Measurements from ENCODE around the gene JAML. TPM values are rescaled to one million over a fixed set of nuclear protein-coding genes. Genes with fewer than 3 reads are reported as not detected.

JAML gene
- total and polyA plus RNA-seq, 2 experiments from 2014 or later: 0.56 to 1.0 TPM

- Histone ChIP-seq H3K79me2 (replicated peaks; ENCODE audit: insufficient read depth) (no peaks in the 10 kb centered on the region), H3K36me3 (ENCODE audit: insufficient read depth) (no peaks in the 10 kb centered on the region), H4K20me1 (replicated peaks; ENCODE audit: insufficient read depth) (no peaks in the 10 kb centered on the region), H3K4me3 (no peak overlapping the region), H2AFZ (no peak overlapping the region), H3K27me3 (ENCODE audit: insufficient read depth) (no peaks in the 10 kb centered on the region), H3K9me2 (ENCODE audit: insufficient read depth) (peaks cover 2% of the 10 kb centered on the region; the same call in 1 of the 2 replicates), H3F3A (replicated peaks; ENCODE audit: low read depth) (no peaks in the 10 kb centered on the region), H3K4me2 (no peak overlapping the region), H3K4me1 (ENCODE audit: insufficient read depth) (peaks cover 36% of the 10 kb centered on the region), H3K27ac (ENCODE audit: low read depth) (no peak overlapping the region)
- H3K27ac Mint-ChIP-seq: no peak overlapping the region
- TF ChIP-seq STAT1 (IDR thresholded peaks at IDR 0.05; ENCODE audit: unreplicated experiment): no peak
- TF ChIP-seq ZNF331 (CRISPR knock-in tag; IDR thresholded peaks at IDR 0.05; ENCODE audit: low read depth): no peak
- no peak for TF ChIP-seq CTCF (conservative IDR thresholded peaks at IDR 0.05; ENCODE audit: low read depth in 2 of 2)
- TF ChIP-seq ZNF462 (CRISPR knock-in tag; IDR thresholded peaks at IDR 0.05): no peak
- no peak for TF ChIP-seq EZH2 (IDR thresholded peaks at IDR 0.05; ENCODE audit: low read depth, unreplicated experiment)
- TF ChIP-seq, protein P1, sequence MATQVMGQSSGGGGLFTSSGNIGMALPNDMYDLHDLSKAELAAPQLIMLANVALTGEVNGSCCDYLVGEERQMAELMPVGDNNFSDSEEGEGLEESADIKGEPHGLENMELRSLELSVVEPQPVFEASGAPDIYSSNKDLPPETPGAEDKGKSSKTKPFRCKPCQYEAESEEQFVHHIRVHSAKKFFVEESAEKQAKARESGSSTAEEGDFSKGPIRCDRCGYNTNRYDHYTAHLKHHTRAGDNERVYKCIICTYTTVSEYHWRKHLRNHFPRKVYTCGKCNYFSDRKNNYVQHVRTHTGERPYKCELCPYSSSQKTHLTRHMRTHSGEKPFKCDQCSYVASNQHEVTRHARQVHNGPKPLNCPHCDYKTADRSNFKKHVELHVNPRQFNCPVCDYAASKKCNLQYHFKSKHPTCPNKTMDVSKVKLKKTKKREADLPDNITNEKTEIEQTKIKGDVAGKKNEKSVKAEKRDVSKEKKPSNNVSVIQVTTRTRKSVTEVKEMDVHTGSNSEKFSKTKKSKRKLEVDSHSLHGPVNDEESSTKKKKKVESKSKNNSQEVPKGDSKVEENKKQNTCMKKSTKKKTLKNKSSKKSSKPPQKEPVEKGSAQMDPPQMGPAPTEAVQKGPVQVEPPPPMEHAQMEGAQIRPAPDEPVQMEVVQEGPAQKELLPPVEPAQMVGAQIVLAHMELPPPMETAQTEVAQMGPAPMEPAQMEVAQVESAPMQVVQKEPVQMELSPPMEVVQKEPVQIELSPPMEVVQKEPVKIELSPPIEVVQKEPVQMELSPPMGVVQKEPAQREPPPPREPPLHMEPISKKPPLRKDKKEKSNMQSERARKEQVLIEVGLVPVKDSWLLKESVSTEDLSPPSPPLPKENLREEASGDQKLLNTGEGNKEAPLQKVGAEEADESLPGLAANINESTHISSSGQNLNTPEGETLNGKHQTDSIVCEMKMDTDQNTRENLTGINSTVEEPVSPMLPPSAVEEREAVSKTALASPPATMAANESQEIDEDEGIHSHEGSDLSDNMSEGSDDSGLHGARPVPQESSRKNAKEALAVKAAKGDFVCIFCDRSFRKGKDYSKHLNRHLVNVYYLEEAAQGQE (IDR thresholded peaks at IDR 0.05; ENCODE audit: unreplicated experiment): no peak
- no peak for TF ChIP-seq CREB1 (CRISPR knock-in tag; IDR thresholded peaks at IDR 0.05; ENCODE audit: low read depth)
- TF ChIP-seq ETS1 (IDR thresholded peaks at IDR 0.05): no peak
- no peak for TF ChIP-seq POLR2AphosphoS5 (IDR thresholded peaks at IDR 0.05; ENCODE audit: low read depth)
- TF ChIP-seq EZH2phosphoT487 (IDR thresholded peaks at IDR 0.05; ENCODE audit: unreplicated experiment): no peak
- TF ChIP-seq ZNF114 (CRISPR knock-in tag; IDR thresholded peaks at IDR 0.05): no peak
- H3K9me3 Mint-ChIP-seq: no peaks in the 10 kb centered on the region
- no peak for DNase-seq (ENCODE audit: low spot score)
- H3K27me3 Mint-ChIP-seq (ENCODE audit: insufficient read depth, low read depth, poor library complexity): peaks cover 20% of the 10 kb centered on the region
- H3K4me1 Mint-ChIP-seq: peaks cover 43% of the 10 kb centered on the region
- H3K4me3 Mint-ChIP-seq: no peak overlapping the region
- H3K36me3 Mint-ChIP-seq (ENCODE audit: low read depth): no peaks in the 10 kb centered on the region
- ATAC-seq: no peak
These were observed 15.8 kb downstream of the JAML start for GRCh38 chr11:118209033-118209432.
